Thyroid gland (tissue), 4 donors: Measurements from ENCODE around the gene APBB1IP. TPM values are rescaled to one million over a fixed set of nuclear protein-coding genes. Genes with fewer than 3 reads are reported as not detected.
"Not testable (repeated sequence)": the region's sequence is repeated elsewhere in the genome, so short reads cannot be mapped to it uniquely, and the experiment has no call there.

Experiments used
- DNase-seq, 2 donors: peaks; one replicate each; pipeline ENCODE4 v3.0.0-alpha.2; 2019
- H3K27ac ChIP-seq, 3 donors: fragments of 200-600 bp; sonication (generic); 1 replicate in 2 of 3; 2 replicates in 1 of 3; pipeline ENCODE4 v1.5.1; 2016 to 2019; ENCODE audit warnings: mild to moderate bottlenecking in 1 of 3, moderate library complexity in 1 of 3
- H3K27me3 ChIP-seq: fragments of 200-600 bp; sonication (generic); one replicate; pipeline ENCODE4 v1.5.1; 2019
- H3K36me3 ChIP-seq, 2 donors: fragments of 200-600 bp; sonication (generic); one replicate each; pipeline ENCODE4 v1.5.1; 2016 to 2019
- H3K4me1 ChIP-seq, 2 donors: fragments of 200-600 bp; sonication (generic); one replicate each; pipeline ENCODE4 v1.5.1; 2017 to 2019
- H3K4me3 ChIP-seq, 3 donors: fragments of 200-600 bp; sonication (generic); replicated peaks in 1 of 3; 1 replicate in 2 of 3; 2 replicates in 1 of 3; pipeline ENCODE4 v1.5.1; 2016; ENCODE audit warnings: mild to moderate bottlenecking in 1 of 3
- H3K9me3 ChIP-seq: fragments of 200-600 bp; sonication (generic); one replicate; pipeline ENCODE4 v1.5.1; 2017
- CTCF ChIP-seq, 6 experiments: fragments of 200-600 bp in 3 of 6; fragments of 450-650 bp in 3 of 6; sonication (generic) in 3 of 6; IDR thresholded peaks; one replicate each; pipeline ENCODE4 v1.5.1; 2016 to 2019; ENCODE audit warnings: antibody characterized with exemption in 6 of 6, mild to moderate bottlenecking in 2 of 6, inconsistent platforms in 1 of 6, moderate library complexity in 1 of 6
- POLR2A ChIP-seq, 2 donors: fragments of 450-650 bp; IDR thresholded peaks; one replicate each; pipeline ENCODE4 v1.6.1; 2017; ENCODE audit warnings: antibody characterized with exemption in 2 of 2, mild to moderate bottlenecking in 2 of 2, moderate library complexity in 1 of 2
- WGBS, 2 donors: methylation state at CpG; one replicate each; pipeline ENCODE4 v1.1.5; 2017; 5-methylcytosine and 5-hydroxymethylcytosine counted together
- intact Hi-C: fragments of 100-400 bp; cut with DNase I; formaldehyde crosslinking; loops from one replicate; pipeline ENCODE4 v1.15.1; 2023
- total RNA-seq, 4 donors: library from RNA; depleted of rRNA; stranded (reverse); fragments of >200 nt; gene quantifications; one replicate each; pipeline ENCODE4 v1.2.3, GENCODE V29; 2016

The APBB1IP gene
- total RNA-seq, 4 donors from 2014 or later = 1.5 to 4.3 (median 2.2) TPM

DNA sequence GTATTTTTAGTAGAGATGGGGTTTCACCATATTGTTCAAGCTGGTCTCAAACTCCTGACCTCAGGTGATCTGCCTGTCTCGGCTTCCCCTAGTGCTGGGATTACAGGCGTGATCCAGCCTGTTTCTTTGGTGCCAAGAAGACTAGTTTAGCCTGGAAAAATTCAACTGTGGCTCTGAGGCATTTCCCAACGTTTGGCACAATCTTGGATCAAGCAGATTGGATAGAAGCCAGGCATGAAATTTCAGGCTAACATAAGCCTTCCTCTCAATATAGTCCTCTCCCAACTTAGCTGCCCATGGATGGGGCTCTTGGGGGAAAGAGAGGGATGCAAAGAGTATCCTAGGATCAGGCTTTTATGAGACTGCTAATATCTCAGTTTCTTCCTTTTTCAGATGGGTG is 53.8 kb downstream of the APBB1IP start:
- Histone ChIP-seq H3K4me3 (no peak overlapping the region), H3K9me3 (no peaks in the 10 kb centered on the region), H3K27ac (no peak overlapping the region), H3K27me3 (no peaks in the 10 kb centered on the region), H3K36me3 (no peaks in the 10 kb centered on the region), H3K4me1 (peaks cover 0 to 9% of the 10 kb centered on the region in 2 donors)
- intact Hi-C loops = no loop called here
- DNase-seq = no peak
- WGBS, 2 donors = 54 to 69% methylated on average over 3 of the region's 3 CpGs
- TF ChIP-seq POLR2A (IDR thresholded peaks at IDR 0.05) (no peak), CTCF (IDR thresholded peaks at IDR 0.05) (no peak)

DNA sequence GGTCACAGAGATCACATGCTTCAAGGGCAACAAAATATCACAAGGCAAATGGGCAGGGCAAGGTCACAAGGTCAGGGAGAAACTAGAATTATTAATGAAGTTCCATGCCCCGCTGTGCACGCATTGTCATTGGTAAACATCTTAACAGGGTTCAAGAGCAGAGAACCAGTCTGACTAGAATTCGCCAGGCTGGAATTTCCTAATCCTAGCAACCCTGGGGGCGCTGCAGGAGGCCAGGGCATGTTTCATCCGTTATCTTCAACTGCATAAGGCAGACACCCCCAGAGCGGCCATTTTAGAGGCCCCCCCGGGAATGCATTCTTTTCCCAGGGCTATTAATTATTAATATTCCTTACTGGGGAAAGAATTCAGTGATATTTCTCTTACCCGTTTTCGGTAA is 54.6 kb downstream of the APBB1IP start:
- H3K36me3 ChIP-seq, H3K9me3 ChIP-seq, H3K27me3 ChIP-seq, H3K4me3 ChIP-seq, intact Hi-C loops, H3K27ac ChIP-seq, DNase-seq, H3K4me1 ChIP-seq: not testable (repeated sequence)
- WGBS, 2 donors = 85 to 87% methylated on average over 9 of the region's 9 CpGs

GRCh38 chr10:26494018-26494417 is 55.9 kb downstream of the APBB1IP start:
- intact Hi-C loops = no loop called here
- Histone ChIP-seq H3K36me3 (no peaks in the 10 kb centered on the region), H3K27me3 (no peaks in the 10 kb centered on the region), H3K4me3 (no peak overlapping the region), H3K27ac (no peak overlapping the region), H3K4me1 (no peaks in the 10 kb centered on the region), H3K9me3 (no peaks in the 10 kb centered on the region)
- no peak for DNase-seq
- TF ChIP-seq CTCF (IDR thresholded peaks at IDR 0.05) (no peak), POLR2A (IDR thresholded peaks at IDR 0.05) (no peak)
- 79 to 84% methylated on average over 2 of the region's 2 CpGs for WGBS, 2 donors

GRCh38 chr10:26499426-26499825 is 61.3 kb downstream of the APBB1IP start:
- DNase-seq = no peak
- TF ChIP-seq POLR2A (IDR thresholded peaks at IDR 0.05) (no peak), CTCF (IDR thresholded peaks at IDR 0.05) (no peak)
- H3K27ac ChIP-seq = no peak overlapping the region
- H3K9me3 ChIP-seq = no peaks in the 10 kb centered on the region
- H3K4me1 ChIP-seq = no peaks in the 10 kb centered on the region
- no peaks in the 10 kb centered on the region for H3K36me3 ChIP-seq
- intact Hi-C loops = no loop called here
- H3K4me3 ChIP-seq = no peak overlapping the region
- H3K27me3 ChIP-seq = no peaks in the 10 kb centered on the region

- WGBS, 2 donors = 92 to 93% methylated on average over 6 of the region's 6 CpGs
- no peaks in the 10 kb centered on the region for H3K27me3 ChIP-seq
- no peaks in the 10 kb centered on the region for H3K36me3 ChIP-seq
- no peak overlapping the region for H3K4me3 ChIP-seq
- H3K9me3 ChIP-seq = no peaks in the 10 kb centered on the region
- intact Hi-C loops = no loop called here
- TF ChIP-seq POLR2A (IDR thresholded peaks at IDR 0.05) = no peak
- no peak for TF ChIP-seq CTCF (IDR thresholded peaks at IDR 0.05)
- DNase-seq = no peak
- H3K27ac ChIP-seq = no peak overlapping the region
- H3K4me1 ChIP-seq = no peaks in the 10 kb centered on the region
Observed at GRCh38 chr10:26502986-26503385, 64.8 kb downstream of the APBB1IP start.

DNA sequence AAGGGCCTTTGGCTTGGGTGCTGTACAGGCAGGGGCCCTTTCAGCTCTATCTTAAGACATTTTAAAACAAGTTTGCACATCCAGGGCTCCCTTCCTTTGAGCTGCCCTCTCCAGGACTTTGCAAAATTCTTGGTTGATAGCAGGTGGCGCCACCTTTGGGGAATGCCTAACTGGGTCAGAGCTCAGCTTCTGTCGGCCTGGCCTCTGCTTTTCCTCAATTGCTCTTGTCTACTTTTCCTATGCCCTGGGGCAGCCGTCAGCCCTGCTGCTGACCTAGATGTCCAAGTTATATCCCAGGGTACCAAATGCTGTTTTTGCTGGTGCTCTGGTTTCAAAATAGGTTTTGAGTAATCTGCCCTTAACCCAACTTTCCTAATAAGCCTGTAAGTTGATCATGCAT is 65.8 kb downstream of the APBB1IP start:
- H3K9me3 ChIP-seq = no peaks in the 10 kb centered on the region
- H3K27me3 ChIP-seq = no peaks in the 10 kb centered on the region
- intact Hi-C loops = no loop called here
- TF ChIP-seq CTCF (IDR thresholded peaks at IDR 0.05) (peak in 1 of 6 experiments; percentile 14), POLR2A (IDR thresholded peaks at IDR 0.05) (no peak)
- no peak overlapping the region for H3K27ac ChIP-seq
- WGBS, 2 donors = 50 to 51% methylated on average over 3 of the region's 3 CpGs
- DNase-seq = no peak
- H3K4me3 ChIP-seq = no peak overlapping the region
- no peaks in the 10 kb centered on the region for H3K4me1 ChIP-seq
- no peaks in the 10 kb centered on the region for H3K36me3 ChIP-seq

- H3K27ac ChIP-seq, intact Hi-C loops, H3K4me3 ChIP-seq, H3K9me3 ChIP-seq, DNase-seq, H3K4me1 ChIP-seq, H3K36me3 ChIP-seq, H3K27me3 ChIP-seq: not testable (repeated sequence)
- WGBS, 2 donors = 92 to 95% methylated on average over 10 of the region's 10 CpGs
Observed at GRCh38 chr10:26504429-26504828, 66.3 kb downstream of the APBB1IP start.
